ENCODE data around the gene WIPF3. TPM values are rescaled to one million over a fixed set of nuclear protein-coding genes. Genes with fewer than 3 reads are reported as not detected.
A peak's percentile ranks its signal among the peaks of the same experiment; 100 is the strongest.

WIPF3 gene
- total RNA-seq, 1 donor from 2014 or later: 0.23 TPM

GRCh38 chr7:29797112-29797944 is 9.0 kb upstream of the WIPF3 start:
- TF ChIP-seq CTCF (conservative IDR thresholded peaks at IDR 0.05; ENCODE audit: low read depth, low read length): no peak
- H3K4me3 ChIP-seq (ENCODE audit: low read depth, low read length): no peak overlapping the region
- no peak for DNase-seq (ENCODE audit: low read depth)

GRCh38 chr7:29798422-29798821 is 7.9 kb upstream of the WIPF3 start:
- no peak for DNase-seq (ENCODE audit: low read depth)
- no peak for TF ChIP-seq CTCF (conservative IDR thresholded peaks at IDR 0.05; ENCODE audit: low read depth, low read length)
- H3K4me3 ChIP-seq (ENCODE audit: low read depth, low read length): no peak overlapping the region

GRCh38 chr7:29801929-29802328 is 4.4 kb upstream of the WIPF3 start:
- no peak overlapping the region for H3K4me3 ChIP-seq (ENCODE audit: low read depth, low read length)
- no peak for TF ChIP-seq CTCF (conservative IDR thresholded peaks at IDR 0.05; ENCODE audit: low read depth, low read length)
- DNase-seq (ENCODE audit: low read depth): no peak

- TF ChIP-seq CTCF (conservative IDR thresholded peaks at IDR 0.05; ENCODE audit: low read depth, low read length): no peak
- DNase-seq (ENCODE audit: low read depth): no peak
- no peak overlapping the region for H3K4me3 ChIP-seq (ENCODE audit: low read depth, low read length)
These were observed 1.3 kb upstream of the WIPF3 start for GRCh38 chr7:29805031-29805430.

- peak overlapping the region; percentile 49 for H3K4me3 ChIP-seq (ENCODE audit: low read depth, low read length)
- DNase-seq (ENCODE audit: low read depth): no peak
- no peak for TF ChIP-seq CTCF (conservative IDR thresholded peaks at IDR 0.05; ENCODE audit: low read depth, low read length)
These were observed 461 bp upstream of the WIPF3 start for GRCh38 chr7:29805886-29806207.

- DNase-seq (ENCODE audit: low read depth): no peak
- TF ChIP-seq CTCF (conservative IDR thresholded peaks at IDR 0.05; ENCODE audit: low read depth, low read length): peak; percentile 21
- peak overlapping the region; percentile 49 for H3K4me3 ChIP-seq (ENCODE audit: low read depth, low read length)
These were observed 910 bp downstream of the WIPF3 start for GRCh38 chr7:29806995-29807841.
